GM12878 (cell line): ENCODE results near the gene MTF1. TPM values are rescaled to one million over a fixed set of nuclear protein-coding genes. Genes with fewer than 3 reads are reported as not detected.

Experiments
- ATAC-seq: fragments of 200-7000 bp; cut with Tn5 transposase; 3 replicates; pipeline ENCODE4 v1.9.1; 2020; ENCODE audit warnings: mild to moderate bottlenecking, moderate library complexity
- BruUV-seq: library from RNA; stranded (reverse); fragments of 400-500 nt; replicated peaks from 2 replicates; lab custom pipeline; 2021; lab: Mats Ljungman, UMichigan
- CTCF ChIA-PET: fragments of 300-600 bp; sonication (Branson Sonifier 250); formaldehyde crosslinking; extraction: SDS; loops from one replicate; lab custom pipeline; 2021; ENCODE audit warnings: inconsistent platforms; lab: Yijun Ruan, JAX
- POLR2A ChIA-PET: fragments of 350-600 bp; formaldehyde crosslinking; extraction: SDS; loops from one replicate; lab custom pipeline; 2021; ENCODE audit warnings: inconsistent platforms; lab: Charles Lee
- RAD21 ChIA-PET: fragments of 300-600 bp; sonication (Branson Sonifier 250); formaldehyde crosslinking; loops from one replicate; lab custom pipeline; 2023; ENCODE audit warnings: antibody characterized with exemption; ENCODE audit not compliant: unreplicated experiment; lab: Charles Lee
- SMC1A ChIA-PET: fragments of 300-600 bp; sonication (Branson Sonifier 250); formaldehyde crosslinking; loops from one replicate; lab custom pipeline; 2023; ENCODE audit not compliant: unreplicated experiment, uncharacterized antibody; lab: Charles Lee
- DNase-seq: peaks from one replicate; pipeline ENCODE4 v3.0.0-alpha.2; 2011; ENCODE audit warnings: low read depth, low spot score
- FAIRE-seq: peaks from 3 replicates; lab custom pipeline; 2011; peaks lifted over from hg19 to GRCh38; lab: Jason Lieb, UNC
- H2AFZ ChIP-seq: 2 replicates; pipeline ENCODE4 v1.6.0; 2011; ENCODE audit warnings: low read depth, low read length, control low read depth; ENCODE audit not compliant: control insufficient read depth
- H3K27ac ChIP-seq: 2 replicates; pipeline ENCODE4 v1.5.1; 2011; ENCODE audit warnings: control low read depth; ENCODE audit not compliant: control insufficient read depth, insufficient read depth
- H3K27me3 ChIP-seq, 2 experiments: replicated peaks in 1 of 2; 2 replicates each; pipeline versions ENCODE4 v1.6.0 to v1.6.1; 2011; ENCODE audit warnings: low read length in 1 of 2; ENCODE audit not compliant: control insufficient read depth in 2 of 2, insufficient read depth in 2 of 2
- H3K36me3 ChIP-seq, 2 experiments: 2 replicates each; pipeline ENCODE4 v1.5.1; 2011; ENCODE audit warnings: low read length in 1 of 2; ENCODE audit not compliant: control insufficient read depth in 2 of 2, insufficient read depth in 2 of 2
- H3K4me1 ChIP-seq: 2 replicates; pipeline ENCODE4 v1.6.1; 2011; ENCODE audit warnings: mild to moderate bottlenecking, low read length, moderate library complexity, mixed read lengths; ENCODE audit not compliant: control insufficient read depth, insufficient read depth
- H3K4me2 ChIP-seq: 2 replicates; pipeline ENCODE4 v1.6.0; 2011; ENCODE audit warnings: control low read depth; ENCODE audit not compliant: control insufficient read depth, insufficient read depth
- H3K4me3 ChIP-seq: fragments of 200-600 bp; sonication (generic); 2 replicates; pipeline ENCODE4 v1.5.1; 2016
- H3K79me2 ChIP-seq: 2 replicates; pipeline ENCODE4 v1.6.0; 2011; ENCODE audit warnings: low read length; ENCODE audit not compliant: control insufficient read depth, insufficient read depth
- H3K9ac ChIP-seq: 2 replicates; pipeline ENCODE4 v1.8.0; 2011; ENCODE audit warnings: low read length, control low read depth, mixed read lengths; ENCODE audit not compliant: control insufficient read depth, insufficient read depth
- H3K9me3 ChIP-seq: replicated peaks from 3 replicates; pipeline ENCODE4 v1.5.1; 2011; ENCODE audit warnings: mild to moderate bottlenecking, low read length; ENCODE audit not compliant: control insufficient read depth, insufficient read depth
- H4K20me1 ChIP-seq: 2 replicates; pipeline ENCODE4 v1.6.0; 2011; ENCODE audit not compliant: control insufficient read depth, insufficient read depth
- ASH2L ChIP-seq: fragments of 300-600, 200-600 bp; sonication (generic); IDR thresholded peaks from 2 replicates; pipeline ENCODE4 v1.6.1; 2017; ENCODE audit warnings: low read depth, mild to moderate bottlenecking, borderline replicate concordance
- BHLHE40 ChIP-seq, 2 experiments: fragments of 450-650 bp in 1 of 2; IDR thresholded peaks; 2 replicates each; pipeline ENCODE4 v1.6.1; 2011 to 2017; ENCODE audit warnings: low read depth in 2 of 2, borderline replicate concordance in 1 of 2, improper control_type of control experiment in 1 of 2, low read length in 1 of 2, mild to moderate bottlenecking in 1 of 2
- DPF2 ChIP-seq: fragments of 450-650 bp; IDR thresholded peaks from 2 replicates; pipeline ENCODE4 v1.6.1; 2017; ENCODE audit warnings: mild to moderate bottlenecking
- ETV6 ChIP-seq, 2 experiments: fragments of 450-650 bp in 1 of 2; IDR thresholded peaks in 1 of 2; conservative IDR thresholded peaks in 1 of 2; 2 replicates each; pipeline ENCODE4 v1.6.1; 2014; ENCODE audit warnings: antibody characterized with exemption in 1 of 2, borderline replicate concordance in 1 of 2, low read depth in 1 of 2, mild to moderate bottlenecking in 1 of 2, moderate library complexity in 1 of 2
- FOXK2 ChIP-seq: fragments of 450-650 bp; IDR thresholded peaks from 2 replicates; pipeline ENCODE4 v1.6.1; 2017; ENCODE audit warnings: mild to moderate bottlenecking, moderate library complexity
- HDAC6 ChIP-seq: fragments of 200-600 bp; sonication (generic); IDR thresholded peaks from one replicate; pipeline ENCODE4 v1.8.0; 2017; ENCODE audit warnings: antibody characterized with exemption; ENCODE audit not compliant: unreplicated experiment
- IKZF2 ChIP-seq, 2 experiments: fragments of 450-650 bp; IDR thresholded peaks; 2 replicates each; pipeline ENCODE4 v1.6.1; 2017; ENCODE audit warnings: mild to moderate bottlenecking in 2 of 2, moderate library complexity in 2 of 2
- NR2F1 ChIP-seq: fragments of 450-650 bp; conservative IDR thresholded peaks from 2 replicates; pipeline ENCODE4 v1.6.1; 2017; ENCODE audit warnings: mild to moderate bottlenecking
- RELA ChIP-seq: fragments of 450-650 bp; IDR thresholded peaks from 2 replicates; pipeline ENCODE4 v1.8.0; 2014; ENCODE audit warnings: borderline replicate concordance; ENCODE audit not compliant: partially characterized antibody
- RFX5 ChIP-seq: IDR thresholded peaks from 2 replicates; pipeline ENCODE4 v1.6.1; 2011; ENCODE audit warnings: low read depth, low read length, improper control_type of control experiment
- SMARCA5 ChIP-seq: fragments of 450-650 bp; IDR thresholded peaks from 2 replicates; pipeline ENCODE4 v1.6.1; 2017; ENCODE audit warnings: mild to moderate bottlenecking
- SUZ12 ChIP-seq: fragments of 200-600 bp; sonication (generic); IDR thresholded peaks from one replicate; pipeline ENCODE4 v1.6.1; 2018; ENCODE audit warnings: antibody characterized with exemption, mild to moderate bottlenecking; ENCODE audit not compliant: unreplicated experiment
- TAF1 ChIP-seq: IDR thresholded peaks from 2 replicates; pipeline ENCODE4 v1.6.1; 2011; ENCODE audit warnings: mild to moderate bottlenecking, low read depth, low read length, borderline replicate concordance
- TARDBP ChIP-seq: IDR thresholded peaks from 2 replicates; pipeline ENCODE4 v1.6.1; 2016; ENCODE audit warnings: borderline replicate concordance
- ZBTB33 ChIP-seq: fragments of 450-650 bp; IDR thresholded peaks from 2 replicates; pipeline ENCODE4 v1.6.1; 2017; ENCODE audit warnings: mild to moderate bottlenecking
- ZNF24 ChIP-seq: fragments of 450-650 bp; IDR thresholded peaks from 2 replicates; pipeline ENCODE4 v1.6.1; 2017; ENCODE audit warnings: antibody characterized with exemption, mild to moderate bottlenecking
- ZNF384 ChIP-seq: IDR thresholded peaks from 2 replicates; pipeline ENCODE4 v1.6.1; 2012; ENCODE audit warnings: low read depth, mild to moderate bottlenecking, low read length, improper control_type of control experiment, borderline replicate concordance
- ZNF622 ChIP-seq: fragments of 450-650 bp; IDR thresholded peaks from 2 replicates; pipeline ENCODE4 v1.6.1; 2017; ENCODE audit warnings: mild to moderate bottlenecking, inconsistent platforms
- WGBS: methylation state at CpG from one replicate; pipeline ENCODE4 v1.1.6; 2016; ENCODE audit warnings: low lambda C conversion rate; ENCODE audit not compliant: insufficient replicate concordance, insufficient coverage; ENCODE audit errors: missing lambda C conversion rate; 5-methylcytosine and 5-hydroxymethylcytosine counted together
- in situ Hi-C: fragments of 300-500 bp; cut with MboI; formaldehyde crosslinking; loops from 9 replicates; pipeline ENCODE4 v1.14.3; 2018; ENCODE audit warnings: mixed read lengths
- intact Hi-C: fragments of 100-400 bp; cut with micrococcal nuclease; formaldehyde crosslinking; loops from one replicate; pipeline ENCODE4 v1.14.2; 2022; ENCODE audit not compliant: unreplicated experiment
- polyA plus RNA-seq, 11 experiments: library from polyadenylated mRNA; depleted of rRNA in 4 of 11; unstranded in 6 of 11; stranded (reverse) in 5 of 11; fragments of >200 nt; fragmentation: Nextera tagmentation in 4 of 11; fragmentation: Illumina TruSeq in 1 of 11; extraction: Ambion mirVana in 4 of 11; extraction: Trizol in 1 of 11; gene quantifications; 1 replicate in 1 of 11; 2 replicates in 10 of 11; pipeline versions ENCODE4 v1.2.1 to v1.2.3, GENCODE V29; 2011 to 2016; ENCODE audit warnings: inconsistent platforms in 2 of 11, missing spikeins in 2 of 11, low read depth in 1 of 11
- total RNA-seq, 4 experiments: library from RNA; depleted of rRNA in 3 of 4; stranded (reverse); fragments of >200 nt in 3 of 4; fragmentation: Illumina TruSeq in 1 of 4; extraction: Trizol in 1 of 4; gene quantifications; 2 replicates each; pipeline versions ENCODE4 v1.2.1 to v1.2.3, GENCODE V29; 2013 to 2021

Gene MTF1
- total and polyA plus RNA-seq, 10 of the 15 experiments (the other 5 are each of a cell fraction or from before 2014, with no cell fraction given), result 2.2 to 20.4 (median 6.7) TPM

- CTCF ChIA-PET, result interaction anchor here (0.8 to 3.7 kb wide), 2 partner anchors 23 to 25 kb away, joined by 3 to 12 read pairs; partner anchors contain the start of gene MTF1
- H3K4me1 ChIP-seq, result no peaks in the 10 kb centered on the region
- FAIRE-seq (no peak), ATAC-seq (no peak)
- WGBS, result 67% methylated on average over 3 of the region's 3 CpGs
- peaks cover 21 to 27% of the 10 kb centered on the region in 2 experiments for H3K36me3 ChIP-seq
- no peaks in the 10 kb centered on the region for H4K20me1 ChIP-seq
- TF ChIP-seq HDAC6 (no peak), SUZ12 (no peak), TAF1 (no peak), ZNF24 (no peak), BHLHE40 (IDR thresholded peaks at IDR 0.05; ENCODE audit: borderline replicate concordance in 1 of 2, low read depth in 2 of 2, low read length in 1 of 2) (no peak), FOXK2 (no peak), DPF2 (no peak), IKZF2 (IDR thresholded peaks at IDR 0.05) (no peak), ZBTB33 (no peak), ZNF622 (no peak), ASH2L (no peak), NR2F1 (no peak), RFX5 (no peak), SMARCA5 (no peak), RELA (no peak), ETV6 (conservative IDR thresholded peaks at IDR 0.05 in 1 of 2, IDR thresholded peaks at IDR 0.05 in 1 of 2; ENCODE audit: borderline replicate concordance in 1 of 2, low read depth in 1 of 2) (no peak), ZNF384 (no peak), TARDBP (no peak)
- TF ChIP-seq, all 136 proteins: peak for 0
- H3K79me2 ChIP-seq, result no peaks in the 10 kb centered on the region
- in situ Hi-C loops, result no loop called here
- ChIA-PET RAD21 (no interaction called here), POLR2A (no interaction called here), SMC1A (interaction anchor here (0.6 to 1.0 kb wide), 2 partner anchors 23 to 251 kb away, joined by 3 read pairs; no protein-coding TSS in a partner anchor)
- no peak overlapping the region for H3K4me3 ChIP-seq
- intact Hi-C loops, result no loop called here
- no peak overlapping the region for H2AFZ ChIP-seq
- BruUV-seq, result no TSS peak
- H3K27me3 ChIP-seq, result no peaks in the 10 kb centered on the region
- H3K4me2 ChIP-seq, result no peak overlapping the region
- no peak overlapping the region for H3K27ac ChIP-seq
- no peak for DNase-seq
- H3K9ac ChIP-seq, result no peak overlapping the region
- no peaks in the 10 kb centered on the region for H3K9me3 ChIP-seq
Measured at GRCh38 chr1:37836788-37837187, 22.6 kb downstream of the MTF1 start.
